ENCODE measurements around the gene WARS2.

DNA sequence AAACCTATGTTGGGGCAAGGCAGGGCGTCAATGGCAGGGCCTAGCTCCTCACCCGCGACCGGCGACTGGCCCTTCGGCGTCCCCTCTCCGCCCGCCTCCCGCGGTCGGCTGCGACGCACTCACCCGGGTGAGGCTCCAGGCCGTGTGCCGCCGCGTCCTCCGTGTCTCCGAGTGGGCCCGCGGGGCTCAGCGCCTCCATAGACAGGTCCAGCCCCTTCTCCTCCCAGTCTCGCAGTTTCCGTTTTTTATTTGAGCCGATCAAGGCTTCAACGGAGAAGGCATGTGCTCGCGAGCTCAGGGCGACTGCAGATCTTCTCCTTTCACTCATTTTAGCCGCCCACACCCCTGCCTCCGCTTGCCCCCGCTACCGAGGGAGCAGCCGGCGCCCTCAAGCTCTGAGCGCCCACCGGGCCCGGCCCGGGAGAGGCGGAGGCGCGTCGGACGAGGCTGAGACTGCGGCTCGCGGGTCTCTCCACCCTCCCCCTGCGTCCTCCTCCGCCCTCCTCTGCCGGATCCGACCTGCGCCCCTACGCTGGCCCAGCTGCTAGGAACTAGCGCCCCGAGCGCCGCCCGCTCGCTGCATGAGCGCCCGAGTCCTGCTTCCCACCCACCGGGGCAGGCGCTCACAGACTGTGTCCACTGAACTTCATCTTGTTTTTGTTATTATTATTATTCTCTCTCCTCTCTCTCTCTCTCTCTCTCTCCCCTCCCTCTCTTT is 152.8 kb downstream of the WARS2 start:
- no peak for TF ChIP-seq POLR2A (IDR thresholded peaks at IDR 0.05; ENCODE audit: low read depth, low read length)
- no peak for TF ChIP-seq TAF1 (IDR thresholded peaks at IDR 0.05; ENCODE audit: low read depth, low read length)
